Left renal pelvis (tissue), 4 donors: Measurements from ENCODE around the gene UBXN7. TPM values are rescaled to one million over a fixed set of nuclear protein-coding genes. Genes with fewer than 3 reads are reported as not detected.
"Not testable (repeated sequence)": the region's sequence is repeated elsewhere in the genome, so short reads cannot be mapped to it uniquely, and the experiment has no call there.

Source experiments
- DNase-seq, 4 donors: peaks; one replicate each; pipeline ENCODE4 v3.0.0-alpha.2; 2013; ENCODE audit warnings: low read depth in 4 of 4, low spot score in 3 of 4
- polyA plus RNA-seq, 4 donors: library from polyadenylated mRNA; unstranded; fragments of 120-200 nt; gene quantifications; one replicate each; pipeline ENCODE4 v1.2.1, GENCODE V29; 2013; ENCODE audit not compliant: insufficient read length in 4 of 4

Gene UBXN7
- polyA plus RNA-seq, 4 donors: 30.5 to 36.7 (median 33.3) TPM

DNA sequence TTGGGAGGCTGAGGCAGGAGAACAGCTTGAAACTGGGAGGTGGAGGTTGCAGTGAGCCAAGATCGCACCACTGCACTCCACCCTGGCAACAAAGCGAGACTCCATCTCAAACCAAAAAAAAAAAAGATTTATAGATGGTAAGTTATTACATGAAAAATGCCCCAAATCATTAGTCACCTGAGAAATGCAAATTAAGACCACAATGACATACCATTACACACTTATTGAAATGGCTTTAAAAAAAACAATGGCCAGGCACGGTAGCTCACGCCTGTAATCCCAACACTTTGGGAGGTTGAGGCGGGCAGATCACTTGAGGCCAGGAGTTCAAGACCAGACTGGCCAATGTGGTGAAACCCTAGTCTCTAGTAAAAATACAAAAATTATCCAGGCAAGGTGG, 10.6 kb downstream of the UBXN7 start:
- not testable (repeated sequence) for DNase-seq

DNA sequence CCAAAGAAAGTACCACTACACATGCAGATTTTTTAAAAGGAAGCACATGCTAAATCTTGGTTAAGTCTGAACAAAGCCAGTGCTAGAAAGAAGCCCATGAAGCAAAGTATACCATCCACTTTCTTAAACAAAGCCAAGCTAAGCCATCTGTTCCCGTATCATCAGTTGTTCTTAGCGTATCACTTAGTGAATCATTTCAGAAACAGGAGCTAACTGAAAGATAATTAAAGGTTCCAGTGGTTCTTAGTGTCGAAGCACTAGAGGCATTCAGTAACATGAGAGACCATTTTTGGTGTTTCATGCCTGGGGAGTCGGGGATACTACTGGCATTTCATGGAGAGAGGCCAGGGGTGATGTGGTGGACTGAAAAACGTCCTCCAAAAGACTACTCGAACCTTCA, 12.8 kb downstream of the UBXN7 start:
- no peak for DNase-seq

DNA sequence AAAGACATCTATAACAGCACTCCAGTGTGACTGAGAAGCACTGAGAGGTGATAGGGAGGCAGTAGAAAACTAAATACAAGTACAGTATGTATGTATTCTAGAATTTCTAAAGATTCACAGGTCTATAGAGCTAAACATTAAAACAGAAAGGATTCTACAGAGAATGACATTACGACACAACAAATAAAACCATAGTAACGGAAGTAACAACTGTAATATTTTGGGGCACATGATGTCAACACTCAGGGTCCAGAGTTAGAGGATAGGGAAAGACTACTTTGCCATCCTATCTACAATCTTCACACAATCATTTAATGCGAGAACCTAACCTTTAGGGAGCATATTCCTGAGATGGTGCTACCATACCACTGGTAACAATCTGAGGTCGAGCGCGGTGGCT, 13.6 kb downstream of the UBXN7 start:
- DNase-seq: no peak

DNA sequence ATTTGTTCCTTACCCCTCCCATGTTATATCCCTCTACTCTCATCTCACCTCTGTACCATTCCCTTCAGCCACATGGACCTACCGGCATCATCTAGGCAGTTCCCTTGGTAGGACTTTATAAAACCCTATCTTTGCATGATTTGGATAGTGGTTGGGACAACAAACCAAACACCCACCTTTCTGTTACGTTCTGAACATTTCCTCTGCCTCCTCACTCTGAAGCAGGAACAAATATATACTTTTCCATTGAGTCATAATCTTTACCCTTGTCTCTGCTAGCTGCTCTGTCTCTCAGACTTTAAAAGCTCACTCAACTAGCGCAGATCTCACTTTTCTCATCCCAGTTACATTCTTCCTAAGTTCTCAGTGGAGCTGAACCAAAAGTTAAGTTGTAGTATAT, 17.8 kb downstream of the UBXN7 start:
- no peak for DNase-seq

DNA sequence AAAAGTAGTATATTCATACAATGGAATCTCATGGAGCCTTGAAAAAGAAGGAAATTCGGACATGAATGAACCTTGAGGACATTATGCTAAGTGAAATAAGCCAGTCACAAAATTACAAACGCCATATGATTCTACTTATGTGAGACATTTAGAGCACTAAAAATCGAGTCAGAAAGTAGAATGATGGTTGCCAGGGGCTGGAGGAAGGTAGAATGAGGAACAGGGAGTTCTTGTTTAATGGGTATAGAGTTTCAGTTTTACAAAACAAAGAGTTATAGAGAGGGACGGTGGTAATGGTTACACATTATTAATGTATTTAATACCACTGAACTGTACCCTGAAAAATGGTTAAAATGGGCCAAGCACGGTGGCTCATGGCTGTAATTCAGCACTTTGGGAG, 19.5 kb downstream of the UBXN7 start:
- no peak for DNase-seq

DNA sequence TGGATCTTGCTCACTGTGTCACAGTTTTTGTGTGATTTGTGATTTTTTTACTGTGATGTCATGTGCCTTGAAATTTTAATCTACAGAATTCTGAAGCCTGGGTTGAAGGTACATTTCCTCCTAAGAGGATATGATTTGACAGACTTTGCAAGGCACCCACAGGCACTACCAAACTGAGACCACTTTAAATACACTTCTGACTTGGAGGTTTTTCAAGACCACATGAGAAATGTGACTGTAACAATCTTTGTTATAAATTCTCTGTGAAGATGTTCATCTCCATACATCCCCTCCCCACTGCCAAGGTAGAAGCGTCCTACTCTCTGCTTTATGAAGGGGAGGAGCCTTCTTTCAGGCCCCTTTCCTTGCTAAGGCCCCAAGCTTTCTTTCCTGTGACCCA, 22.8 kb downstream of the UBXN7 start:
- DNase-seq: no peak

DNA sequence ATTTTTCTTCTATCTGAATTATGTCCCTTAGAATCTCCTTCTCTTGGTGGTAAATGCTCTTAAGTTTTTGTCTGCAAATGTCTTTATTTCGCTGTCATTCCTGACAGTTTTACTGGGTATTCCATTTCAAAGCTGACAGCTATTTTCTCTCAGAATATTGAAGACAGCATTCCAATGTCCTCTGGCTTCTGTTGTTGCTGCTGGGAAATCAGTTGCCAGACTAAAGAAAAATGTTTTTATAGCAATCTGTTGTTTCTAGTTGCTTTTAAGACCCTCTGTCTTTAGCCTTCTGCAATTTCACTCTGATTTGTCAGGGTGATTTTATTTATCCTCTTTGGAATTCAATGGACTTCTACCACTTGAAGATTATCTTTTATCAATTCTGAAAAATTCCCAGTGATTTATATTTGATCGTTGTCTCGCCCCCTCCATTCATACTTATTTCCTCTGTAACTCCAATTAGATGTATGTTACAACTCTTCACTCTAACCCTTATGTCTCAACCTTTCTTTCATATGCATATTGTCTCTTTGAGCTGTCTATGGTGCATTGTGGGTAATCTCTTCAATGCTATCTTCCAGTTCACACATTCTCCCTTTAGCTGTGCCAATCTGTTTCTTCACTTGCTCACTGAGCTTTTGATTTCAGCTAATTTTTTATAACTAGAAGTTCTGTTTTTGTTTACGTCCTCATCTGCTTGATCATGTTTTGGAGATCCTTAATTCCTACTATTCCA, 23.5 kb downstream of the UBXN7 start:
- no peak for DNase-seq

DNA sequence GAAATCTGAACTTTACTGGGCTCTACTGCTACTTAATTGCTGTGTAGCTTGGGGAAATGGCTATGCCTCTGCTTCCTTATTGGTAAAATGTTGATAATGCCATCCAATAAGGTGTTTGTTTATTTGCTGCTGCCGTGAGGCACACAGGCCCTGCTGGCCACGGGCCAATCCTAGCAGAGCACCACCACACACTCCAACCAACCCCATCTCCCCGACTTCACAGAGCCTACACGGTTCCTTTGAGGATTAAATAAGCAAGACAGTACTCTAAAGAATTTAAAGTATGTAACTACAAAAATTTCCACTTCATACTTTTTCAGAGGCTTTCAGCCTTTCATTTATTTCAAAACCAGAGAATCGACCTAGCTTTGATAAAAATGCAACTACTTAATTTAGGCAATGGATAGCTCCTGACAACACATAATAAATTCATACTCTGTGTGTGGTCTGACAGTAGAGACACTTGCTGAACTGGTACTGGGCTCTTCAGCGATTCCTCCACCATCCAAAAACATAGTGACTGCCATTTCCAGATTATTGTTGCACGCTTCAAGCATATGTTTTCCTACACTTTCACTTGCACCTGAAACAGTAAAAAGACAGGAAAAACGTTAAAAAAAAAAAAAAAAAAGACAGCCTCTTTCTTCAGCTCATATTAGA, 25.3 kb downstream of the UBXN7 start:
- DNase-seq: no peak

DNA sequence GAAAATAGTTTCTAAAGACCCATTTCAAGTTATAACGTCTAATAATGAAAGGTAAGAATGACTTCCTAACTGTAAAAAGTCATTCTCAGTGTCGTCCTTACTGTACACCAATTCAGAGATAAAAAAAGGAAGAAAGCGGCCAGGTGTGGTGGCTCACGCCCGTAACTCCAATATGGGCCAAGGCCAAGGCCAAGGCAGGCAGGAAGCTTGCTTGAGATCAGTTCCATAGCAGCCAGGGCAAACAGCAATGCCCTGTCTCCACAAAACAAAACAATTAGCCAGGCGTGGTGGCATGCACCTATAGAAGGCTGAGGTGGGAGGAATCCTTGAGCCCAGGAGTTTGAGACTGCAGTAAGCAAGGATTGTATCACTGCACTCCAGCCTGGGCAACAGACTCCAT, 31.9 kb downstream of the UBXN7 start:
- DNase-seq: no peak

DNA sequence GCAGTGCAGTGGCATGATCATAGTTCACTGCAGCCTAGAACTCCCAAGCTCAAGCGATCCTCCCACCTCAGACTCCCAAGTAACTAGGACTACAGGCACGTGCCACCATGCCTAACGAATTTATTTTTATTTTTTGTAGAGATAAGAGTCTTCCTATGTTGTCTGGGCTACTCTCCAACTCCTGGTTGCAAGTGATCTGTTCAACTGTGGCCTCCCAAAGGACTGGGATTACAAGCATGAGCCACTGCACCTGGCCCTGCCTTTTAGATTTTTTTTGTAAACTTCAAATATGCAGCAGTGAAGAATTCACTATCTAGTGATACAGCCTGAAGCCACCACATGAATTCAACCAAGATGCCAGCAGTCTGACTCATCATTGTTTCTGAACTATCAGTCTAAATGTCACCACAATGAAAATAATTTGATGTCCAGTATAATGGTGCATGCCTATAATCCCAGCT, 32.7 kb downstream of the UBXN7 start:
- no peak for DNase-seq

DNA sequence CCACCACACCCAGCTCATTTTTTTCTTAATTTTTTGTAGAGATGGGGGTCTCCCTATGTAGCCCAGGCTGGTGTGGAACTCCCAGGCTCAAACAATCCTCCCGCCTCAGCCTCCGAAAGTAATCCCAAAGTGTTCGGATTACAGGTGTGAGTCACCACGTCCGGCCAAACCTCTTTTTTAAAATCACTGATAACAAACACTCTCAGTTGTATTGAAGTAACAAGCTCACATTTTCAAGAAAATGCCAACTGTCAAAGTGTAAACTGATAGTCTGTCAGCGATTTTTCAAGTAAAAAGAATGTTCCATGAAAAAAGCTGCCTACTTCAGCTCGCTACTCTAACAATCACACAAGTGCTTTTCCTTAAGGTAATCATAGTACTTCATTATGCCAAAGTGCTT, 33.4 kb downstream of the UBXN7 start:
- no peak for DNase-seq

DNA sequence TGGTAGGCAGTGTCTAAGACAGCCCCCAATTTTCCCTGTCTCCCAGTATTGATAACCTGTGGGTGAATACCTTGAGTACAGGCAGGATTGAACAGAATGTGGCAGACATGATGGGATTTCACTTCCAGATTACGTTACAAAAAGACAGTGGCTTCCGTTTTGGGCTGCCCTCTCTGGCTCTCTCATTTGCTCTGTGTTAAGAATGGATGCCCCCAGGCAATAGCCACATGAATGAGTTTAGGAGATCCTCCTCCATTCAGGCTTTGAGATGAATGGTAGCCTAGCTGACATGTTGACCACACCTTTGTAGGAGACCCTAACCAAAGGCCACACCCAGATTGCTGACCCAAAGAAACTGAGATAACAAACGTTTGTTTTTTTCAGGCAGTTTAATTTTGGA, 34.3 kb downstream of the UBXN7 start:
- DNase-seq: no peak

DNA sequence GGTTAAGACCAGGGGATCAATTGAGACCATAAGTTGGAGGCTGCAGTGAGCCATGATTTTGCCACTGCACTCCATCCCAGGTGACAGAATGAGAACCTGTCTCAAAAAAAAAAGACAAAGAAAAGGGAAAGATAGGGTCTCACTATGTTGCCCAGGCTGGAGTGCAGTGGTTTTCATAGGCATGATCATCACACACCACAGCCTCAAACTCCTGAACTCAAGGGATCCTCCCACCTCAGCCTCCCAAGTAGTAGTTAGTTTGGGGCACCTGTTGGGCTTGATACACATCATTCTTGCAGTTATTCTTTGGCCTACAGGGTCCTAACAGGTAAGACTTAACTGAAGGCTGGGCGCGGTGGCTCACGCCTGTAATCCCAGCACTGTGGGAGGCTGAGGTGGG, 42.1 kb downstream of the UBXN7 start:
- DNase-seq: no peak

DNA sequence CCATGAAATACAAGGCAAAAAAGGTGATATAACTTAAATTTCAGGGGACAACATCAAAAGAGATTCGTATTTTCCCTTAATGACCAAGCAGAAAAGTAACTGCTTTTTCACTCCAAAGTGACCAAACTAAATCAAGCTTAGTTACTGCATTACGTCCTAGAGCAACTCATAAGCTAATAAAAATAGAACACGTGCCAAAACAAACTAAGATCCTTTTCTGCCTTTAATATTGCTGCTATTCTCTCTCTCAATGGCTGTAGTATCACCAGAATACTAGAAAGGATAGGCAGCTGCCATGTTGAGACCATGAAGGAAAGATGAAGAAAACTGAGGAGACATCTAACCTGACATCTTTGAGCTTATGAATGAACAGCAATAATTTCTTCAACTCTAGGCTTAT, 43.3 kb downstream of the UBXN7 start:
- no peak for DNase-seq

DNA sequence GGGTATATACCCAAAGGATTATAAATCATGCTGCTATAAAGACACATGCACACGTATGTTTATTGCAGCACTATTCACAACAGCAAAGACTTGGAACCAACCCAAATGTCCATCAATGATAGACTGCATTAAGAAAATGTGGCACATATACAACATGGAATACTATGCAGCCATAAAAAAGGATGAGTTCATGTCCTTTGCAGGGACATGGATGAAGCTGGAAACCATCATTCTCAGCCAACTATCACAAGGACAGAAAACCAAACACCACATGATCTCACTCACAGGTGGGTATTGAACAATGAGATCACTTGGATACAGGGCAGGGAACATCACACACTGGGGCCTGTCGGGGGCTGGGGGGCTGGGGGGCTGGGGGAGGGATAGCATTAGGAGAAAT, 44.3 kb downstream of the UBXN7 start:
- not testable (repeated sequence) for DNase-seq

DNA sequence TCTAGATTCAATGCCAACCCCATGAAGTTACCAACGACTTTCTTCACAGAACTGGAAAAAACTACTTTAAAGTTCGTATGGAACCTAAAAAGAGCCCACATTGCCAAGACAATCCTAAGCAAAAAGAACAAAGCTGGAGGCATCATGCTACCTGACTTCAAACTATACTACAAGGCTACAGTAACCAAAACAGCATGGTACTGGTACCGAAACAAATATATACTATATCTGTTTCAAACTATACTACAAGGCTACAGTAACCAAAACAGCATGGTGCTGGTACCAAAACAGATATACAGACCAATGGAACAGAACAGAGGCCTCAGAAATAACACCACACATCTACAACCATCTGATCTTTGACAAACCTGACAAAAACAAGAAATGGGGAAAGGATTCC, 45.4 kb downstream of the UBXN7 start:
- not testable (repeated sequence) for DNase-seq

DNA sequence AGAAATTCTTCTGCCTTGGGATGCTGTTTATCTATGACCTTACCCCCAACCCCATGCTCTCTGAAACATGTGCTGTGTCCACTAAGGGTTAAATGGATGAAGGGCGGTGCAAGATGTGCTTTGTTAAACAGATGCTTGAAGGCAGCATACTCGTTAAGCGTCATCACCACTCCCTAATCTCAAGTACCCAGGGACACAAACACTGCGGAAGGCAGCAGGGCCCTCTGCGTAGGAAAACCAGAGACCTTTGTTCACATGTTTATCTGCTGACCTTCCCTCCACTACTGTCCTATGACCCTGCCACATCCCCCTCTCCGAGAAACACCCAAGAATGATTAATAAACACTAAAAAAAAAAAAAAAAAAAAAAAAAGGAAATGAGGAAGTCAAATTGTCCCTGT, 46.2 kb downstream of the UBXN7 start:
- not testable (repeated sequence) for DNase-seq

DNA sequence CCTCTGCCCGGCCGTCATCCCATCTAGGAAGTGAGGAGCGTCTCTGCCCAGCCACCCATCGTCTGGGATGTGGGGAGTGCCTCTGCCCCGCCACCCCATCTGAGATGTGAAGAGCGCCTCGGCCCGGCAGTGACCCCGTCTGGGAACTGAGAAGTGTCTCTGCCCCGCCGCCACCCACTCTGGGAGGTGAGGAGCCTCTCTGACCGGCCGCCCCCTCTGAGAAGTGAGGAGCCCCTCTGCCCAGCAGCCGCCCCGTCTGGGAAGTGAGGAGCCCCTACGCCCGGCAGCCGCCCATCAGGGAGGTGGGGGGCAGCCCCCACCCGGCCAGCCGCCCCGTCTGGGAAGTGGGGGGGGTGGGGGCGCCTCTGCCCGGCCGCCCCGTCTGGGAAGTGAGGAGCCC, 46.8 kb downstream of the UBXN7 start:
- DNase-seq: not testable (repeated sequence)

DNA sequence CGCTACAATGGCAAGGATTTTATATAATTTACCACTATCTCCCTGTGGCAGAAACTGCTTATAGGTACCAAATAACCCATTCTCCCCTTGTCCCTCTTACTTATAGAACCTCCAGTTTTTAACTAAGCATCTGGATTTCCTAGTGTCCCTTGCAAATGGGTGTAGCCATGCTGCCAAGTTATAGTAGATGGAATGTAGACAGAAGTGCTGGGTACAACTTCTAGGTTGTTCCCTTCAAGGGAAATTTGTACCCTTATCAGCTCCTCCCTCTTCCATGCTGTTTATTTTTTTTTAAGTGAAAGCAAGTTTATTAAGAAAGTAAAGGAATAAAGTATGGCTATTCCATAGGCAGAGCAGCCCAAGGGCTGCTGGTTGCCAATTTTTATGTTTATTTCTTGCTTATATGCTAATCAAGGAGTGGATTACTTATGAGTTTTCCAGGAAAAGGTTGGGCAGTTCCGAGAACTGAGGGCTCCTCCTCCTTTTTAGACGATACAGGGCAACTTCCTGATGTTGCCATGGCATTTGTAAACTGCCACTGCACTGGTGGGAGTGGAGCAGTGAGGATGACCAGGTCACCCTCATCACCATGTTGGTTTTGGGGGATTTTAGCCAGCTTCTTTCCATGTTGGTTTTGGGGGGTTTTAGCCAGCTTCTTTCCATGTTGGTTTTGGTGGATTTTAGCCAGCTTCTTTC, 53.9 kb downstream of the UBXN7 start:
- DNase-seq: no peak

DNA sequence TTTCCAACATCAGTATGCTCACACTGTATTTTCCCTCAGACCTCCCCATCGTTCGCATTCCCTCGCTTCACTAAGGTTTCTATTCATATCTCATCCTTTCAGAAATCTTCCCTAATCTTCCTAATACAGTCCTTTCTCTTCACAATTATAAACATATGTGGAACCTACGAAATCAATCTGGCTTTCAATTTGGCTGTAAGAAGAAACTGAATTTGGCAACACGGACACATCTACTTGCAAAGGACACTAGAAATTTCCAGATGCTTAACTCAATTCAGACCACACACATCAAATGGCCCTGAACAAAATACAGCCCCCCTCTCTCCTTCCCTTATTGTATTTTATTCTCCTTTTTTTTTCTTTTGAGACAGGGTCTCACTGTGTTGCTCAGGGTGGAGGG, 54.9 kb downstream of the UBXN7 start:
- DNase-seq: no peak

DNA sequence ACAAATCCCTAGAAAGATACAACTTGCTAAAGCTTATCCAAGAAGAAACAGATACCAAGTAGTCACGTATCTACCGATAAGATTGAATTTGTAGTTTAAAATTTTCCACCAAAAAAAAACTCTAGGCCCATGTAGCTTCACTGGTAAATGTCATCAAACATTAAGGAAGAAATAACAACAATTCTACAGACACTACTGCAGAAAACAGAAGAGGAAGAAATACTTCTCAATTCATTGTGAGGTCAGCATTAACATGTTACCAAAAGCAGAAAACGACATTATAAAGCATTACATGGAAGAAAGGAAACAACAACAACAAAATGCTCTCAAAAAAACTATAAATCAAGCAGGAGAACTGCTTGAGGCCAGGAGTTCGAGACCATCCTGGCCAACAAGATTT, 66.5 kb downstream of the UBXN7 start:
- DNase-seq: no peak

DNA sequence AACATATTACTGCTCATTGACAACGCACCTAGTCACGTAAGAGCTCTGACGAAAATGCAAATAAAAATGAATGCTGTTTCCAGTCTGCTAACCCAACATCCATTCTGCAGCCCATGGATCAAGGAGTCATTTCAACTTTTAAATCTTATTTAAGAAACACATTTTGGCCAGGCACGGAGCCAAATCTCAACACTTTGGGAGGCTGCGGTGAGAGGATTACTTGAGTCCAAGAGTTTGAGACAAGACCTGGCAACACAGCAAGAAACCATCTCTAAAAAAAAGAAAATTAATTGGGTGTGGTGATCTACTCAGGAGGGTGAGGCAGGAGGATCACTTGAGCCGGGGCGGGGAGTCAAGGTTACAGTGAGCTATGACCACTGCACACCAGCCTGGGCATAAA, 71.6 kb downstream of the UBXN7 start:
- no peak for DNase-seq
